ENCODE measurements around the gene TNPO2.

Gene TNPO2

DNA sequence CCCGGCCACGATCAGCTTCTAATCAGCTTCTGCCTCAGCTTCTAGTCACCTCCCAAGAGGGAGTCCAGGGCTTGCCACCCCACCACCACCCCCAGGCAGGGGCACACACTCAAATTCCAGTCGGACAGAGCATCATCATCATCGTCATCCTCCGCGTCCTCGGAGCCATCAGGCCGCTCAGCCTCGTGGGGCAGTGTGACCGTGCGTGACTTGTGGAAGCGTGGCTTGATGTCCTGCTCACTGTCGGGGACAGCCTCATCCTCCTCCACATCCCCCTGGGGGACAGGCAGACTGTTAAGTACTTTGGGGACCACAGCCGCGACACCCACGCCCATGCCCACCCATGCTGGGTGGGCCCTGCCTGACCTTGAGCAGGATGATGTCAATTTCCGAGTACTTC is 12.5 kb downstream of the TNPO2 start:
- TF ChIP-seq, protein P1, sequence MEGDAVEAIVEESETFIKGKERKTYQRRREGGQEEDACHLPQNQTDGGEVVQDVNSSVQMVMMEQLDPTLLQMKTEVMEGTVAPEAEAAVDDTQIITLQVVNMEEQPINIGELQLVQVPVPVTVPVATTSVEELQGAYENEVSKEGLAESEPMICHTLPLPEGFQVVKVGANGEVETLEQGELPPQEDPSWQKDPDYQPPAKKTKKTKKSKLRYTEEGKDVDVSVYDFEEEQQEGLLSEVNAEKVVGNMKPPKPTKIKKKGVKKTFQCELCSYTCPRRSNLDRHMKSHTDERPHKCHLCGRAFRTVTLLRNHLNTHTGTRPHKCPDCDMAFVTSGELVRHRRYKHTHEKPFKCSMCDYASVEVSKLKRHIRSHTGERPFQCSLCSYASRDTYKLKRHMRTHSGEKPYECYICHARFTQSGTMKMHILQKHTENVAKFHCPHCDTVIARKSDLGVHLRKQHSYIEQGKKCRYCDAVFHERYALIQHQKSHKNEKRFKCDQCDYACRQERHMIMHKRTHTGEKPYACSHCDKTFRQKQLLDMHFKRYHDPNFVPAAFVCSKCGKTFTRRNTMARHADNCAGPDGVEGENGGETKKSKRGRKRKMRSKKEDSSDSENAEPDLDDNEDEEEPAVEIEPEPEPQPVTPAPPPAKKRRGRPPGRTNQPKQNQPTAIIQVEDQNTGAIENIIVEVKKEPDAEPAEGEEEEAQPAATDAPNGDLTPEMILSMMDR (IDR thresholded peaks at IDR 0.05), result no peak
- H3K36me3 ChIP-seq, result peaks cover 89% of the 10 kb centered on the region
- no peaks in the 10 kb centered on the region for H3K4me1 ChIP-seq (ENCODE audit: control insufficient read depth in 1 of 2, insufficient read depth in 1 of 2, low read depth in 1 of 2, low read length in 1 of 2)
- no peak overlapping the region for H3K4me3 ChIP-seq (ENCODE audit: low read depth in 1 of 2, low read length in 1 of 2)
- no peaks in the 10 kb centered on the region for H3K9me3 ChIP-seq
- no peak overlapping the region for H3K27ac ChIP-seq
- no peaks in the 10 kb centered on the region for H3K27me3 ChIP-seq

DNA sequence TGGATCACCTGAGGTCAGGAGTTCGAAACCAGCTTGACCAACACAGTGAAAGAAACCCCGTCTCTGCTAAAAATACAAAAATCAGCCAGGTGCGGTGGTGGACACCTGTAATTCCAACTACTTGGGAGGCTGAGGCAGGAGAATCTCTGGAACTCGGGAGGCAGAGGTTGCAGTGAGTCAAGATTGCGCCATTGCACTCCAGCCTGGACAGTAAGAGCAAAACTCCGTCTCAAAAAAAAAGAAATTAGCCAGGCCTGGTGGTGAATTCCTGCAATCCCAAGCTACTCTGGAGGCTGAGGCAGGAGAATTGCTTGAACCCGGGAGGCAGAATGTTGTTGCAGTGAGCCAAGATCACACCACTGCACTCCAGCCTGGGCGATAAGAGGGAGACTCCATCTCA is 15.1 kb downstream of the TNPO2 start:
- Histone ChIP-seq H3K4me1 (ENCODE audit: control insufficient read depth in 1 of 2, insufficient read depth in 1 of 2, low read depth in 1 of 2, low read length in 1 of 2) (no peaks in the 10 kb centered on the region), H3K27me3 (no peaks in the 10 kb centered on the region), H3K27ac (no peak overlapping the region), H3K36me3 (peaks cover 89% of the 10 kb centered on the region), H3K9me3 (no peaks in the 10 kb centered on the region), H3K4me3 (ENCODE audit: low read depth in 1 of 2, low read length in 1 of 2) (no peak overlapping the region)
- TF ChIP-seq, protein P1 (IDR thresholded peaks at IDR 0.05), result no peak

DNA sequence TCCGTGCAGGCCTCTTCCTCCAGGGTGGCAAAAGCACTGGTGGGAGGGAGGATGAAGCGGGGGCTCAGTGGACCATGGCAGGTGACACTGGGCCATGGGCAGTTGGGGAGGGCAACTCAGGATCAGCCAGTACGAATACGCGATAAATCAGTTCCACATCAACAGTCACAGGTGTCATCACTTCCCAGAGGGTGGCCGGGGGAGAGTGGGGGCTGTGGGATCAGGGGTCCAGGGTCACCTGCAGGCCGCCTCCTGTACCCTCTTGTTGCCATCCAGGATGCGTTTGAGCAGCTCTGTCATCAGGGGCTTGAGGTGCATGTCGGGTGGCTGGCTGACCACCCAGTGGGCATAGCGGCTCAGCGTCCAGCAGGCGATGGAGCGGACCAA is 17.4 kb downstream of the TNPO2 start:
- no peak overlapping the region for H3K27ac ChIP-seq
- TF ChIP-seq, protein P1 (IDR thresholded peaks at IDR 0.05), result no peak
- peaks cover 93% of the 10 kb centered on the region for H3K36me3 ChIP-seq
- no peak overlapping the region for H3K4me3 ChIP-seq (ENCODE audit: low read depth in 1 of 2, low read length in 1 of 2)
- H3K4me1 ChIP-seq (ENCODE audit: control insufficient read depth in 1 of 2, insufficient read depth in 1 of 2, low read depth in 1 of 2, low read length in 1 of 2), result no peaks in the 10 kb centered on the region
- no peaks in the 10 kb centered on the region for H3K9me3 ChIP-seq
- no peaks in the 10 kb centered on the region for H3K27me3 ChIP-seq

DNA sequence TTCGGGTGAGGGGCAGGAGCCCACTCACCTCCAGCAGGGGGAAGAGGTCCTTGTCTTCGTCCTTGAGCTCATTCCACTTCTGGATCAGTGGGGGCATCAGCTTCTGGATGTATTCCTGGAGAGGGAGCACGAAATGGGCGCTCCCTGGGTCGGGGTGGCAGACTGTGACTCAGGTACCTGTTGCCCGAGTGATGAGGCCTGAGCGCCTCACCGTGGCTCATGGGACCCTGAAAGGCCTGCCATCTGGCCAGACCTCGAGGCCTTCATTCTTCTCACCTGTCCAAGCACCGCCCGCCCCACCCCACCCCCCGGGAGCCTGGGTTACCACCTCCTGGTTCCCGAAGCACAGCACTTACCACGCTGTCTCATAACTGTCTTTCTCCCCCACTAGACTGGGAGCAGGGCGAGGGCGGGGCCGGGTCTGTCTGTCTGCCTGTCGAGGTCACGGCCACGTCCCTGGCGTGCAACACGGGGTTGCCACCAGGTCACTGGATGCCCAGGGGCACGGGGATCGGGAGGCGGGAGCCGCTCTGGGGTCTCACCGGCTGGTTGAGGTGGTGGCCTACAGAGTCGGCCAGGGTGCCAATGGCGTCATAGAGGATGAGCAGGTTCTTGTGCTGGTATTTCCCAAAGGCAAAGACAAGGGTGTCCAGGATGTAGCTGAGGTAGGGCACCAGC is 17.9 kb downstream of the TNPO2 start:
- no peak overlapping the region for H3K27ac ChIP-seq
- TF ChIP-seq, protein P1 (IDR thresholded peaks at IDR 0.05), result no peak
- H3K4me1 ChIP-seq (ENCODE audit: control insufficient read depth in 1 of 2, insufficient read depth in 1 of 2, low read depth in 1 of 2, low read length in 1 of 2), result no peaks in the 10 kb centered on the region
- H3K9me3 ChIP-seq, result no peaks in the 10 kb centered on the region
- H3K36me3 ChIP-seq, result peaks cover 93% of the 10 kb centered on the region
- no peaks in the 10 kb centered on the region for H3K27me3 ChIP-seq
- H3K4me3 ChIP-seq (ENCODE audit: low read depth in 1 of 2, low read length in 1 of 2), result no peak overlapping the region

DNA sequence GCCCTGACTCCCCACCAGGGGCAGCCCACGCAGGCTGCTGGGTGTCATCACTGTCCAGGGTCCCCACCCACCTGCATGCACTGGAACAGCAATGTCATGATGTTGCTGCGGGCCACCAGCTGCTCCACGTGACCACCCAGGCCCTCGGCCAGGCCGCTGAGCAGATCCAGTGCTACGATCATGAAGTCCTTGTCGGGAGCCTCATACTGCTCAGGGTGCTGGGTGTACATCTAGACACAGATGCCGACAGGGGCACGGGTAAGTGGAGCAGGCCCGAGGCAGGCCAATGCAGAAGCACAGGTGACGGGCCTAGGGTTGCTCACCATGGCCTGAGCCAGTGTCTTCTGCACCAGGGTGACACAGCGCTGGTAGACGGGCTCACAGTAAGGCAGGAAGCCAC is 18.6 kb downstream of the TNPO2 start:
- TF ChIP-seq, protein P1 (IDR thresholded peaks at IDR 0.05), result no peak
- peaks cover 93% of the 10 kb centered on the region for H3K36me3 ChIP-seq
- no peak overlapping the region for H3K27ac ChIP-seq
- no peaks in the 10 kb centered on the region for H3K4me1 ChIP-seq (ENCODE audit: control insufficient read depth in 1 of 2, insufficient read depth in 1 of 2, low read depth in 1 of 2, low read length in 1 of 2)
- H3K27me3 ChIP-seq, result no peaks in the 10 kb centered on the region
- H3K9me3 ChIP-seq, result no peaks in the 10 kb centered on the region
- no peak overlapping the region for H3K4me3 ChIP-seq (ENCODE audit: low read depth in 1 of 2, low read length in 1 of 2)
